HuH-7.5 (cell line): ENCODE results near the gene THADA.

ENCODE experiments used
- DNase-seq: peaks from one replicate; pipeline ENCODE4 v3.0.0; 2011; ENCODE audit warnings: low spot score

Gene THADA

GRCh38 chr2:43493954-43494353 is 101.9 kb downstream of the THADA start:
- DNase-seq = no peak

GRCh38 chr2:43491065-43491639 is 104.7 kb downstream of the THADA start:
- DNase-seq = no peak

DNA sequence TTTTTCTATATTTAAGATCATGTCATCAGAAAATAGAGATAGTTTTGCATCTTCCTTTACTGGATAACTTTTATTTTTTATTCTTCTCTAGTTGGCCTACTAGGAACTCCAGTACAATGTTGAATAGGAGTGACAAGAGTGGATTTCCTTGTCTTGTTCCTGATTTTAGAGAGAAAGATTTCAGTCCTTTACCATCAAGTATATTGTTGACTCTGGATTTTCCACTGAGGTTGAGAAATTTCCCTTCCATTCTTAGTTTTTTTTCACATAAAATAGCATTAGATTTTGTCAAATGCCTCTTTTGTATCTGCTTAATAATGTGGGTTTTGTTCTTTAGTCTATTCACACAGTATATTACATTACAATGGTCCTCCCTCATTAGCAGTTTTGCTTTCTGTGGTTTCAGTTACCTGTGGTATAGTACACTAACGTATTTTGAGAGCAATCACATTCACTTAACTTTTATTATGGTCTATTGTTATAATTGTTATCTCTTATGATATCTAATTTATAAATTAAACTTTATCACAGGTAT is 105.5 kb downstream of the THADA start:
- no peak for DNase-seq

DNA sequence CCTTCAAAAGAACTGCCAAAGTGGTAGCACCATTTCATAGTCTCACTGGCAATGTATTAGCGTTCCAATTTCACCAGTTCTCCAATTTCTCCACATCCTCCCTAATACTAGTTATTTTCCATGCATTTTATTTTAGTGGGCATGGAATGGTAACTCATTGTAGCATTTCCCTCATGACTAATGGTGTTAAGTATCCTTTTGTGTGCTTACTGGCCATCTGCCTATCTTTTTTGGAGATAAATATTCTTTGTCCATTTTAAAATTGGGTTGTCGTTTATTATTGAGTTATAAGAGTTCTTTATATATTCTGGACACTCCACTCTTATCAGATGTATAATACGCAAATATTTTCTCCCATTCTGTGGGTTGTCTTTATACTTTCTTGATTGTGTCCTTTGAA is 107.1 kb downstream of the THADA start:
- DNase-seq = no peak

- DNase-seq = no peak
These were observed 109.2 kb downstream of the THADA start for GRCh38 chr2:43486603-43487002.

- no peak for DNase-seq
These were observed 111.4 kb downstream of the THADA start for GRCh38 chr2:43484323-43484930.

DNA sequence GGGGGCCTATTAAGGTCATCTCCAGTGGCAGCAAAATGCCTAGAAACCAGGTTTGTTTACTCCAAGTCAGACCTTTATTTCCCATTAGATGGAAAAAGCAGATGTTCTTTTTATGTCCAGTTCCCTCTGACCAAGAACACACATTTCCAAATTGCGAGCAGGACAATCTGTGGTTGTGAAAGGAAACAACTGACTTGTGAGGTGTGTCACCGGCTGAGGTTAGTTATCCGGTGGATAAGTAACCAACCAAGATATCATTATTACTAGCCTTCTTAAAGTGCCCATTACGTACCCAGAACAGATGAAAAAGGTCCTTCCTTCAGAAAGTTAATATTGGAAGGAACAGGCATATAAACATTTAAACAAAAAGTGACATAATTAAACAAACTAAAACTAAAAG is 112.9 kb downstream of the THADA start:
- DNase-seq = no peak

GRCh38 chr2:43481927-43482542 is 113.8 kb downstream of the THADA start:
- no peak for DNase-seq

- no peak for DNase-seq
These were observed 115.0 kb downstream of the THADA start for GRCh38 chr2:43480874-43481273.

GRCh38 chr2:43478412-43479086 is 117.3 kb downstream of the THADA start:
- DNase-seq = no peak

GRCh38 chr2:43475922-43476321 is 119.9 kb downstream of the THADA start:
- DNase-seq = no peak

GRCh38 chr2:43475137-43475846 is 120.5 kb downstream of the THADA start:
- no peak for DNase-seq

DNA sequence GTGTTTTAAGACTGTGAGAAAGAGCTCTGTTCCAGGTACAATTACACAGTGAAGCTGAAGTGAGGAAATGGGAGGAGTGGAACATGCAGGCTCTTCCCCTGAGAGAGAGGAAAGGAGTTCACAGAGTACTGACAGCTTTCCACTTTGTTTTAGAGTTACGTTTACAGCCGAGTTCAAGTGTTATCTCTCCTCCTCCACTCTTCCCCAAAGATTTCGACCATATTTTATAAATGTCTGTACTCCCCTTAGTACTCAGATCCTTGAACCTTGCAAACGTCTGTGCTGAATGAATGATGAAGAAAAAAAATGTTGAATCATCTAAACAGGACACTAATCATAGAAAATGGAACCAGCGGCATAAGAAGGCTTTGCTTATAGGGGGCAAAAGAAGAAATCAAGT is 121.6 kb downstream of the THADA start:
- no peak for DNase-seq

DNA sequence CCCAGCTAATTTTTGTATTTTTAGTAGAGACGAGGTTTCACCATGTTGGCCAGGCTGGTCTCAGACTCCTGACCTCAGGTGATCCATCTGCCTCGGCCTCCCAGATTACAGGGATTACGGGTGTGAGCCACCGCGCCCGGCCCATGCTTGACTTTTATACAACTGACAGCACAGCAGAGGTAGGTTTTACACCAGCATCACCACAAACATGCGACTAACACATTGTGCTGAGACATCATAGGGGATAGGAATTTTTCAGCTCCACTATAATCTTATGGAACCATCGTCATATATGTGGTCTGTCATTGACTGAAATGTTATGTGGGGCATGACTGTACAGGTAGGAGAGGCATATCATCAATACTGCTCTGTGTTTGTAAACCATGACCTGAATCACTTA is 122.1 kb downstream of the THADA start:
- DNase-seq = no peak

- DNase-seq = no peak
These were observed 123.2 kb downstream of the THADA start for GRCh38 chr2:43472527-43473194.

- DNase-seq = no peak
These were observed 126.1 kb downstream of the THADA start for GRCh38 chr2:43469713-43470112.

- no peak for DNase-seq
These were observed 126.7 kb downstream of the THADA start for GRCh38 chr2:43469094-43469493.

DNA sequence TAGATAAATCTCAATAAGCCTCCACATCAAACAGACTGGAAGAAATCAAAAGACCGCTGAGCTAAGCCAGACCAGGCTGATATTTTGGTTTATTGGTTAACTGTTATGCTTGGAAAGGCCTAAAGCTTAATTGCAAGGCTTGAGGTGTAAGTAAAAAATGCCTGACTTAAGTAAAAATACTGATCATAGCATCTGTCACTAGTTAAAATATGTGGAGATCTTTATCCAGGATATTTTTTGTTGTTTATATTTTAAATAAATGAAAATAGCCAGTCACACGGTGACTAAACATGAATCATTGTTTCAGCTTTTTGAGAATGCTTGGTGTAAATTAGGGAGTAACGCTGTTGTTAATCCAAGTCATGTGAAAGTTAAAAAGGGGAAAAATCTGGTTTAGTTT is 127.9 kb downstream of the THADA start:
- no peak for DNase-seq

DNA sequence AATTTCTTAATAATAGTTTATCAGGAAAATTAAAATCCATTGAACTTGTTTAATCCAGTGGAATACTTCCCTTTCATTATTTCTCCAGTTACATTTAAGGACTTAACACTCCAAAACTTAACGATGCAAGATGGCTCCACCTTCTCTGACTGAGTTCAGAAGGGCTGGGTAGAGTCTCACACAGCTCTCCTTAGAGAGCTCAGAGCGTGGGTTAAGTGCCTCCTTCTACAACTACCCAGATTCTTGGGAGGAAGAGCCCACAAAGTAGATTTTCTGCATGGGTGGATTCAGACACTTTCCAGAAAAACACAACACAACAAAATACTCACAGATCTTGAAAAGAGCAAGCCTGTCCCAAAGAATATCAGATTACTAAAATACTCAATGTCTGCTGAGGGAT is 130.6 kb downstream of the THADA start:
- DNase-seq = no peak

DNA sequence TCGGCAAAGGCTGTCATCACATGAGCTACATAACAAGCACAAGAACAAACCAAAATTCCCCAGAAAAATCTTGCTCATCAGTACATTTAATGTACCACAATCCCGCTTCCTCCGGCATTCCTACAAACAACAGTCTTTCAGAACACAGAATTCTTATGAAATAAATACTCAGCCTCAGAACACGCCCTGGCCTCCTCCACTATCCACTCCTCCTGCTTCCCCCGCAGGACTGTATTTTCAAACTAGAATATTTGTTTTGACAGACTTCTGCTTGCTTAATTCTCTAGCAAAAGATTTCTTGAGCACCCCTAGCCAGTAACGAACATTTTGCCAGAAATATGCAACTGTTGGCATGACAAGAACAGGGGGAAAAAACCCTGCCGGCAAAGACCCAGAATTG is 131.2 kb downstream of the THADA start:
- DNase-seq = no peak

GRCh38 chr2:43462866-43463641 is 132.8 kb downstream of the THADA start:
- peak; percentile 29 for DNase-seq
